Body of pancreas (tissue), 4 donors: ENCODE measurements around the gene FTCD. TPM values are rescaled to one million over a fixed set of nuclear protein-coding genes. Genes with fewer than 3 reads are reported as not detected.

Experiments
- ATAC-seq: fragments of 150-250 bp; one replicate; pipeline ENCODE4 v1.9.1; 2016
- DNase-seq, 4 donors: peaks; one replicate each; pipeline ENCODE4 v3.0.0-alpha.2; 2019
- H3K27ac ChIP-seq, 4 donors: fragments of 200-600 bp; sonication (generic); 1 replicate in 3 of 4; 2 replicates in 1 of 4; pipeline versions ENCODE4 v1.5.1 to v1.6.1; 2016 to 2019; ENCODE audit warnings: mild to moderate bottlenecking in 1 of 4, mixed read lengths in 1 of 4, moderate library complexity in 1 of 4
- H3K27me3 ChIP-seq, 2 donors: fragments of 200-600 bp; sonication (generic); one replicate each; pipeline ENCODE4 v1.6.0; 2016; ENCODE audit warnings: mild to moderate bottlenecking in 1 of 2
- H3K36me3 ChIP-seq, 2 donors: fragments of 200-600 bp; sonication (generic); replicated peaks in 1 of 2; 2 replicates each; pipeline ENCODE4 v1.5.1; 2016; ENCODE audit warnings: low read depth in 2 of 2; ENCODE audit not compliant: insufficient read depth in 1 of 2
- H3K4me1 ChIP-seq: fragments of 200-600 bp; sonication (generic); one replicate; pipeline ENCODE4 v1.6.0; 2016
- H3K4me3 ChIP-seq, 2 donors: fragments of 200-600 bp; sonication (generic); 1 replicate in 1 of 2; 2 replicates in 1 of 2; pipeline ENCODE4 v1.5.1; 2016 to 2019
- H3K9me3 ChIP-seq, 3 donors: fragments of 200-600 bp; sonication (generic); 1 replicate in 2 of 3; 2 replicates in 1 of 3; pipeline ENCODE4 v1.5.1; 2016
- CTCF ChIP-seq, 7 experiments: fragments of 450-650 bp in 4 of 7; fragments of 200-600 bp in 3 of 7; sonication (generic) in 3 of 7; IDR thresholded peaks; one replicate each; pipeline ENCODE4 v1.5.1; 2016 to 2019; ENCODE audit warnings: antibody characterized with exemption in 7 of 7
- POLR2A ChIP-seq, 3 donors: fragments of 450-650 bp; IDR thresholded peaks; one replicate each; pipeline ENCODE4 v1.6.1; 2016; ENCODE audit warnings: antibody characterized with exemption in 3 of 3, mild to moderate bottlenecking in 2 of 3
- WGBS, 2 donors: methylation state at CpG; one replicate each; pipeline ENCODE4 v1.1.5; 2017; 5-methylcytosine and 5-hydroxymethylcytosine counted together
- intact Hi-C: fragments of 100-400 bp; cut with DNase I; formaldehyde crosslinking; loops from one replicate; pipeline ENCODE4 v1.15.1; 2023
- total RNA-seq, 2 donors: library from RNA; depleted of rRNA; stranded (reverse); fragments of >200 nt; gene quantifications; one replicate each; pipeline ENCODE4 v1.1.0, GENCODE V29; 2016

FTCD gene
- total RNA-seq, 2 donors from 2014 or later, result 0.33 TPM; not detected in 1

- no peaks in the 10 kb centered on the region for H3K27me3 ChIP-seq
- no peaks in the 10 kb centered on the region for H3K36me3 ChIP-seq
- 33 to 59% methylated on average over 1 to 22 of the region's 22 CpGs for WGBS, 2 donors
- no peaks in the 10 kb centered on the region for H3K4me1 ChIP-seq
- no peak overlapping the region for H3K27ac ChIP-seq
- intact Hi-C loops, result no loop called here
- TF ChIP-seq CTCF (IDR thresholded peaks at IDR 0.05), result no peak
- no peak for TF ChIP-seq POLR2A (IDR thresholded peaks at IDR 0.05)
- H3K9me3 ChIP-seq, result no peaks in the 10 kb centered on the region
- H3K4me3 ChIP-seq, result no peak overlapping the region
- DNase-seq, result no peak
- no peak for ATAC-seq
These were observed 24.4 kb downstream of the FTCD start for GRCh38 chr21:46130831-46131587.

- intact Hi-C loops, result no loop called here
- ATAC-seq, result no peak
- Histone ChIP-seq H3K27ac (no peak overlapping the region), H3K27me3 (no peaks in the 10 kb centered on the region), H3K36me3 (no peaks in the 10 kb centered on the region), H3K9me3 (no peaks in the 10 kb centered on the region), H3K4me3 (no peak overlapping the region), H3K4me1 (no peaks in the 10 kb centered on the region)
- no peak for DNase-seq
- WGBS, 2 donors, result 65 to 83% methylated on average over 10 to 25 of the region's 27 CpGs
- TF ChIP-seq CTCF (IDR thresholded peaks at IDR 0.05), result no peak
These were observed 25.3 kb downstream of the FTCD start for GRCh38 chr21:46129846-46130651.

GRCh38 chr21:46128933-46129571, 26.3 kb downstream of the FTCD start:
- Histone ChIP-seq H3K9me3 (no peaks in the 10 kb centered on the region), H3K27ac (no peak overlapping the region), H3K4me3 (no peak overlapping the region), H3K36me3 (no peaks in the 10 kb centered on the region), H3K27me3 (no peaks in the 10 kb centered on the region), H3K4me1 (no peaks in the 10 kb centered on the region)
- TF ChIP-seq POLR2A (IDR thresholded peaks at IDR 0.05), result no peak
- no peak for TF ChIP-seq CTCF (IDR thresholded peaks at IDR 0.05)
- intact Hi-C loops, result no loop called here
- ATAC-seq (no peak), DNase-seq (no peak)
- 70 to 83% methylated on average over 34 to 41 of the region's 45 CpGs for WGBS, 2 donors

- Histone ChIP-seq H3K27ac (no peak overlapping the region), H3K9me3 (no peaks in the 10 kb centered on the region), H3K36me3 (no peaks in the 10 kb centered on the region), H3K4me1 (no peaks in the 10 kb centered on the region), H3K4me3 (no peak overlapping the region), H3K27me3 (no peaks in the 10 kb centered on the region)
- intact Hi-C loops, result no loop called here
- DNase-seq (no peak), ATAC-seq (no peak)
- TF ChIP-seq CTCF (IDR thresholded peaks at IDR 0.05) (no peak), POLR2A (IDR thresholded peaks at IDR 0.05) (no peak)
- WGBS, 2 donors, result 53 to 56% methylated on average over 16 to 23 of the region's 23 CpGs
These were observed 27.1 kb downstream of the FTCD start for GRCh38 chr21:46128106-46128932.
